NCI-H2029 treated with DMSO at 0.1 percent for 48 hours (cell line): ENCODE data around the gene SELENOM.
A peak's percentile ranks its signal among the peaks of the same experiment; 100 is the strongest.

ENCODE experiments used
- DNase-seq: peaks from one replicate; lab custom pipeline; 2025; lab: John Stamatoyannopoulos, UW

SELENOM gene

GRCh38 chr22:31107178-31107893 lies at the start of gene SELENOM:
SELENOM (minus strand) TSS chr22:31107568; CDS start chr22:31107505, 63 bp downstream.
- DNase-seq: peak; percentile 77

- no peak for DNase-seq
Measured at GRCh38 chr22:31155422-31155821, 48.1 kb upstream of the SELENOM start.

DNA sequence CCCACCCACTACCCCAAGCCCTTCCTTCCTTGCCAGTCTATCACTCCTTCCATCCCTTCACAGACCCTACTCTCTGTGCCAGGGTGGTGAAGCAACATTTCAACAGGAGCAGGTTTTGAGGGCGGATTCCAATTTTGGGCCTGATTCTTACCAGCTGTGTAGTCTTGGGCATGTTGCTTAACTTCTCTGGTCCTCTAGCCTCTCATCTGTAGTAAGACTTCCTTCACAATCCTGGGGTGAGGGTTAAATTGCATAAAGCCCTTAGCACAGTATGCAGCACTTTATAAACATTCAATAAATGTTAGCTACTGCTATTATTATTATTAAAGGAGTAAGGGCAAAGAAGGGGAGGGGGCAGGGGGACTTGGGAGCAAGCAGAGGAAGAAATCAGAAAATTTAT lies 47.6 kb upstream of the SELENOM start:
- DNase-seq: no peak

GRCh38 chr22:31153357-31153756 lies 46.0 kb upstream of the SELENOM start:
- DNase-seq: no peak

DNA sequence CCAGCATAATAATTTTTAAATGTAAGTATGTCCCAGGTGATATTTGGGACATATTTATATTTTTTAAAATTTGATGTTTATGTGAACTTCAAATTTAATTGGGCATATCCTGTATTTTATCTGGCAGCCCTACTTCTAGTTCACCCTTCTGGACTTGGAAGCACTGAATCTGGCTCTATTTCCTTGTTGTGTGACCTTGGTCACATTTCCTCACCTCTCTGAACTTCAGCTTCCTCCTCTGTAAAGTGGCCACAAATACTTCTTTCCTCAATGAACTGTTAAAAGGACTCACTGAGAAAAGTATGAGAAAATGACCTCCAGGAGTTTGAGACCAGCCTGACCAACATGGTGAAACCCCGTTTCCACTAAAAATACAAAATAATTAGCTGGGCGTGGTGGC lies 44.5 kb upstream of the SELENOM start:
- no peak for DNase-seq

- no peak for DNase-seq
Measured at GRCh38 chr22:31150615-31151014, 43.2 kb upstream of the SELENOM start.

GRCh38 chr22:31148953-31149627 lies 41.7 kb upstream of the SELENOM start:
- peak; percentile 34 for DNase-seq

DNA sequence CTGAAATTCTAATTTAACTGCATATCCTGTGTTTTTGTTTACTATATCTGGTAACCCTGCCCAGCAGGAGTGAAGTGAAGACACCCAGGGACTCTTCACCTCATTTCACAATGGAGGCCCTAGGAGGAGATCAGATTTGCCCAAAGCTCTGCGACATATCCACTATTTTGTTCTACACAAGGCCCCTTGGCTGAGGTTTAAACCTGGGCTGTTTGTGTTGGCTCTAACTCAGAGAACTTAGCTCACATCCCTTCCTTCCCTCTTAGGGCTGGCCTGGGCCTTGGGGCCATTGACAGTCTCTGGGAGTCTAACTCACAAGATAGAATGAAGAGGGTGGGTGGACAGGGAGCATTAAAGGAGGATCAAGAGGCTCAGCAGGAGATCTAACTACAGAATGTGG lies 41.1 kb upstream of the SELENOM start:
- DNase-seq: no peak

DNA sequence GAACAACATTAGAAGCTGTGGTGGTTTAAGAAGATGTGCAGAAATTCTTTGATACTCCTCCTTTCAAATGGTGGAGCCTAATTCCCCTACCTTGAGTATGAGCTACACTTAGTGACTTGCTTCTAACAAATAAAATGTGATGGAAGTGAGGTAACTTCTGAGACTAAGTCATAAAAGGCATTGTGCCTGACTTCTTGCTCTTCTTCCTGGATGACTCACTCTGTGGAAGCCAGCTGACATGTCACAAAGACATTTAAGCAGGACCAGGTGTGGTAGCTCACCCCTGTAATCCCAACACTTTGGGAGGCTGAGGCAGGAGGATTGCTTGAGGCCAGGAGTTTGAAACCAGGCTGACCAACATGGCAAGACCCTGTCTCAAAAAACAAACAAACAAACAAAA lies 36.9 kb upstream of the SELENOM start:
- no peak for DNase-seq

DNA sequence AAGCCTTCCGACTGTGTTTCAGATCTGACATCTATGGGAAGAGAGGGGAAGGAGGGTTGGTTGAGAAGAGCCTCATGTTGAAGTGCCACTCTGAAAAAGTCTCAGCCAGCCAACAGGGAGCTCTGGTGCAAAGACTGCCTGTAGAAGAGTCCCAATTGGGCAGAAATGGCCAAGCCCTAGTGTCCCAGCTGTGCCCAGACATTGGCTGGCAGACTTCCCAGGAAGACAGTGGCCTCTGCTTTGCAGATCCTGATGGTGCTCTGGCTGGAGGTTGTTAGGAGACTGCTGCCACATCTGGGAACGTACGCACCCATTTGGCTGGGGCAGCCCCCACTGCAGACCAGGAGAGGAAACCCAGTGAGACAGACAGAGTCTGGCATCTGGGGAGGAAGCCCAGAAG lies 36.2 kb upstream of the SELENOM start:
- DNase-seq: no peak

- DNase-seq: no peak
Measured at GRCh38 chr22:31143038-31143437, 35.7 kb upstream of the SELENOM start.

DNA sequence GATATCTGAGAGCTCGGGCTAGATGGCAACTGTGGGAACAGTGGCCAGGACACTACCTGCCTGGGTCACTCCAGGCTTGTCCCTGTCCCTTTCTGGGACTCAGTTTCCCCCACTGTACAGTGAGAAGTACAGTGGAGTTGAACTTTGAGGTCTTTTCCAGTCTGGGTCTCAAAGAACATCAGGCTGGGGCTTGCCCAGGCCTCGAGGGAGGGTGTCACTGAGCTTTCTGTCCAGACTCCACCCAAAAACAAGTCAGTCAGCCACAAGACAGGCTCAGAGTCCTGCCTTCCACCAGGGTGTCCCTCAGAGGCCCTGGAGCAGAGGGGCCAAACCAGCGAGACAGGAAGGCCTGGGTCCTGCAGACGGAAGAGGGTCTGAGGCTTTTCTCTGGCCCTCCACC lies 34.9 kb upstream of the SELENOM start:
- no peak for DNase-seq

DNA sequence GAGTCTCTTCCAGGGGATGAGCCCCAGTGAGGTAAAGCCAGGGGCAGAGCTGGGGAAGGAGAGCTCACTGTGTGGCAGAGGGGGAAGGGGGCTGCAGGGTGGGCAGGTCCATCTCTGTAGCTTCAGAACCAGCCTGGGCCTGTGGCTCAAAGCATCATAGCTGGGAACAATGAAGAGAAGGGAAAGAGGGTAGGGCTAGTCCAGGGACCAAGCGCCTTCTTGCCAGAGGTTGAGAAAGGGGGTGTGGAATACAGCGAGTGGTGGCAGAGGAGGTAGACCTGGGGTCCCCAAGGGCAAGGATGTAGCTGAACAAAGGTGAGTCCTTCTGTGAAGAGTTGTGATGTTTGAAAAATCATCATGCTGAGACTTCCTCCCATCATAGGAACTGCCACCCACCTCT lies 34.2 kb upstream of the SELENOM start:
- no peak for DNase-seq

DNA sequence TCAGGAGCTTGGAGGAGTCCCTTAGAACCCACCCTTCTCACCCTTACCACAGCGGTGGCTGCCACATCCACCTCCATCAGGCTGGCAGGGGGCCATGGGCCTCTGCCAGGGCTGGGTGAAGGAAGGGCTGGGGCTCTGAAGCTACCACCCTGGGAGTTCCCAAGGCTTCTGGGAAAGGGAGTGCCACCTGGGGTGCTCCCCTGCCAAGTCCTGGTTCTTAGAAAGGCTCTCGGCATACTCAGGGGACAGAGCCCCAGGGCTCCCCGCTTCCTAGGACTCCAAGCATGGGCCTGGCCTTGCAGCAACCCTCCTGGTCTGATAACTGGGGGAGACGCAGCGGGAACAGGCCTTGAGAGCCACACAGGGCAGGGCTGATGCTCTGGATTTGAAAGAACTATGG lies 33.4 kb upstream of the SELENOM start:
- no peak for DNase-seq

DNA sequence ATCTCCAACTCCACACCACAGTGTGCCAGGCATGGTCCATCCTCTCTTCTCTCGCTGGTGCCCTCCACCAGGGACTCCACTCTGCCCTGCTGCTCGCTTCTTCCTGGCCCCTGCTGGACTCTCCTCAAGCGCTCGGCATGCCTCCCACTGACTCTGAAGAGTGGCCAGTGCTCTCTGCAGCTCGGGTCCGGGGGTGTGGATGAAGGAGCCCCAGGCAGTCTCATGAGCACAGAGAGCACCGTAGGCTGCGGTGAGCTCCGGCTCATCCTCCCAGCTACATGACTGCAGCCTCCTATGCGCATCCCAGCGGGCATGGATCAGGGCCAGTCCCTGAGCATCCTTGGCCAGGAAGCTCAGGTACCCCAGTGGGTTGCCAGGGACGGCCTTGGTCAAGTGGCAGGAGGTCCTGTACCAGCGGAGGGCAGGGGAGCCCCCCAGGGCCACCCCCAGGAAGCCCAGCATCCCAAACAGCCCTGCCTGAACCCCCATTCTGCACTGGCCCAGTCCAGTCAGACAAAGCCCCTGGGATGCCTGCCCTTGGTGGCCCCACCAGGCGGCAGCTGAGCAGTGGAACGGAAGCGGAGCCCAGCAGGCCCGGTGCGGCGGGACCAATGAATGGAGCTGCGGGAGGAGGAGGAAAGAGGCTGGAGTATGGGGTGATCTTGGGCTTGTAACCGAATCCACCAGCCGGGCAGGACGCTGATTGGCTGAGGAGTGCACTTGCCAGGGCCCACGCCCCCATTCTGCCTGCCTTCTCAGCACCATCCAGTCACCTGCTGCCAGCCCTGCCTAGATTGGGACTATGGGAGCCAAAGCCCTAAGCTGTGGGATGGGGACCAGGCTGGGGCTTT lies 32.7 kb upstream of the SELENOM start, which contains the start of gene PLA2G3:
TSS of gene PLA2G3 (minus strand) at position 643 of the 851 bp plus-strand sequence. CDS start at position 489, 154 bp downstream.
- DNase-seq: peak; percentile 51

GRCh38 chr22:31139066-31139465 lies 31.7 kb upstream of the SELENOM start:
- DNase-seq: no peak

GRCh38 chr22:31138126-31138525 lies 30.8 kb upstream of the SELENOM start:
- DNase-seq: no peak

DNA sequence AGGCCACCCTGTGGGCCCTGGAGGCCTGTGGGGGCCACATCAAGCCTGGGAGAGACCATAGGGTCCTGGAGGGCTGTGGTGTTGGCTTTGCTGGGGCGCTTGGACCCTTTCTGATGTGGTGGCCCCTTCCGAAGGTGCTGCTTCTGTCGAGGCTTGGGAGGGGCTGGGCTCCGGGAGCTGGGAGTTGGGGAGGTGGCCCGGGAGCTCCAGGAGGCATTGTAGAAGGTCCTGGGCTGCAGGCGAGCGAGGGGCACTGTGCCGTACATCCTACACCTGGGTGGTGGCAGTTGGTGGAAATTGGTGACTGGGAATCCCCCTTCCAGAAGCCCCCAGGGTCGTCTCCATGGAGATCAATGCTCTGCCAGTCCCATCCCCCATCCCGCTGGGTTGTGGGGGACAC lies 30.4 kb upstream of the SELENOM start:
- no peak for DNase-seq

- DNase-seq: no peak
Measured at GRCh38 chr22:31136711-31137110, 29.3 kb upstream of the SELENOM start.

GRCh38 chr22:31136155-31136554 lies 28.8 kb upstream of the SELENOM start:
- no peak for DNase-seq

GRCh38 chr22:31135706-31136105 lies 28.3 kb upstream of the SELENOM start:
- no peak for DNase-seq

DNA sequence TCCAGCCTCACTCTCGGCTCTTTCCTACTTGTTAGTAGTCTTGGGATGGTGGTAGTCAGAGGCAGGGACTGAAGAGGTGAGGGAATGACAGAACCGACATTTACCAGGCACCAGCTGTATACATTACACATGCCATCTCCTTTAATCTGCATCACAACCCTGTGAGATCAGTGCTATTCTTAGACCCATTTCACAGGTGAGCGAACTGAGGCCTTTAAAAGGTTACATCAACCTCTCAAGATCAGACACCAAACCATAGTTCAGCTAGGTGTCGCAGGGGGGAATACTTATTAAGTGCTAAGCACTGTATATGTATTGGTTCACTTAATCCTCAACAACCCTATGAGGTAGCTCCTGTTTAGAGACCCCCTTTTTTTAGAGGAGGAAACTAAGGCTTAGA lies 27.3 kb upstream of the SELENOM start:
- no peak for DNase-seq

DNA sequence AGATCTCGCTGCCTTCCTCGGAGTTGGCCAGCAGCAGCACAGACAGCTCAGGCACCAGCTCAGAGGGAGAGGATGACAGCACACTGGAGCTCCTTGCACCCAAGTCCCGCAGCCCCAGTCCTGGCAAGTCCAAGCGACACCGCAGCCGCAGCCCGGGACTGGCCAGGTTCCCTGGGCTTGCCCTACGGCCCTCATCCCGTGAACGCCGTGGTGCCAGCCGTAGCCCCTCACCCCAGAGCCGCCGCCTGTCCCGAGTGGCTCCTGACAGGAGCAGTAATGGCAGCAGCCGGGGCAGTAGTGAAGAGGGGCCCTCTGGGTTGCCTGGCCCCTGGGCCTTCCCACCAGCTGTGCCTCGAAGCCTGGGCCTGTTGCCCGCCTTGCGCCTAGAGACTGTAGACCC lies 26.5 kb upstream of the SELENOM start:
- no peak for DNase-seq
